BLaER1 (cell line): ENCODE measurements around the gene DLG3.

Source experiments
- H3K27ac ChIP-seq: shearing (Covaris generic); formaldehyde crosslinking; 2 replicates; pipeline ENCODE4 v1.8.1; 2022
- H3K27me3 ChIP-seq: shearing (Covaris generic); formaldehyde crosslinking; 2 replicates; pipeline ENCODE4 v1.8.1; 2022
- H3K36me3 ChIP-seq: shearing (Covaris generic); formaldehyde crosslinking; 2 replicates; pipeline ENCODE4 v1.8.1; 2022
- H3K4me1 ChIP-seq: shearing (Covaris generic); formaldehyde crosslinking; 2 replicates; pipeline ENCODE4 v1.8.1; 2022
- H3K4me2 ChIP-seq: shearing (Covaris generic); formaldehyde crosslinking; 2 replicates; pipeline ENCODE4 v1.8.1; 2022
- H3K4me3 ChIP-seq: shearing (Covaris generic); formaldehyde crosslinking; 2 replicates; pipeline ENCODE4 v1.8.1; 2022
- H3K9ac ChIP-seq: shearing (Covaris generic); formaldehyde crosslinking; 2 replicates; pipeline ENCODE4 v1.8.1; 2022
- H3K9me3 ChIP-seq: shearing (Covaris generic); formaldehyde crosslinking; 2 replicates; pipeline ENCODE4 v1.8.1; 2022
- H4K20me1 ChIP-seq: shearing (Covaris generic); formaldehyde crosslinking; 2 replicates; pipeline ENCODE4 v1.8.1; 2022
- Cebpa-rat ChIP-seq: shearing (Covaris generic); IDR thresholded peaks from 2 replicates; pipeline ENCODE4 v1.8.1; 2022

DLG3 gene

GRCh38 chrX:70482300-70482699 lies 37.7 kb downstream of the DLG3 start:
- H3K4me1 ChIP-seq, result peaks cover 39% of the 10 kb centered on the region
- peaks cover 82% of the 10 kb centered on the region for H4K20me1 ChIP-seq
- no peak overlapping the region for H3K4me2 ChIP-seq
- no peak for TF ChIP-seq Cebpa-rat
- H3K9ac ChIP-seq, result no peak overlapping the region
- H3K4me3 ChIP-seq, result no peak overlapping the region
- H3K27me3 ChIP-seq, result peaks cover 98% of the 10 kb centered on the region
- H3K36me3 ChIP-seq, result peaks cover 80% of the 10 kb centered on the region
- no peaks in the 10 kb centered on the region for H3K9me3 ChIP-seq
- H3K27ac ChIP-seq, result no peak overlapping the region

GRCh38 chrX:70485466-70485865 lies 40.8 kb downstream of the DLG3 start:
- no peak overlapping the region for H3K9ac ChIP-seq
- peaks cover 79% of the 10 kb centered on the region for H3K36me3 ChIP-seq
- no peaks in the 10 kb centered on the region for H3K9me3 ChIP-seq
- peaks cover 50% of the 10 kb centered on the region for H4K20me1 ChIP-seq
- TF ChIP-seq Cebpa-rat, result no peak
- peaks cover 27% of the 10 kb centered on the region for H3K4me1 ChIP-seq
- H3K27ac ChIP-seq, result no peak overlapping the region
- no peak overlapping the region for H3K4me2 ChIP-seq
- no peak overlapping the region for H3K4me3 ChIP-seq
- peaks cover 98% of the 10 kb centered on the region for H3K27me3 ChIP-seq

GRCh38 chrX:70488856-70489255 lies 44.2 kb downstream of the DLG3 start:
- H3K27ac ChIP-seq, result no peak overlapping the region
- H3K27me3 ChIP-seq, result peaks cover 98% of the 10 kb centered on the region
- H3K9ac ChIP-seq, result no peak overlapping the region
- H3K9me3 ChIP-seq, result no peaks in the 10 kb centered on the region
- no peak overlapping the region for H3K4me3 ChIP-seq
- H3K36me3 ChIP-seq, result peaks cover 89% of the 10 kb centered on the region
- TF ChIP-seq Cebpa-rat, result no peak
- no peaks in the 10 kb centered on the region for H3K4me1 ChIP-seq
- H4K20me1 ChIP-seq, result peaks cover 22% of the 10 kb centered on the region; the same call in 1 of the 2 replicates
- H3K4me2 ChIP-seq, result no peak overlapping the region

GRCh38 chrX:70494441-70494840 lies 49.8 kb downstream of the DLG3 start:
- no peak overlapping the region for H3K9ac ChIP-seq
- no peaks in the 10 kb centered on the region for H3K4me1 ChIP-seq
- H3K27me3 ChIP-seq, result peaks cover 97% of the 10 kb centered on the region
- peaks cover 9% of the 10 kb centered on the region; the same call in 1 of the 2 replicates for H4K20me1 ChIP-seq
- peaks cover 98% of the 10 kb centered on the region for H3K36me3 ChIP-seq
- H3K27ac ChIP-seq, result no peak overlapping the region
- H3K4me3 ChIP-seq, result no peak overlapping the region
- H3K9me3 ChIP-seq, result no peaks in the 10 kb centered on the region
- no peak for TF ChIP-seq Cebpa-rat
- no peak overlapping the region for H3K4me2 ChIP-seq

GRCh38 chrX:70496491-70496890 lies 51.9 kb downstream of the DLG3 start:
- Histone ChIP-seq H3K27ac (no peak overlapping the region), H3K4me2 (no peak overlapping the region), H3K9ac (no peak overlapping the region), H3K36me3 (peaks cover 99% of the 10 kb centered on the region), H3K4me3 (no peak overlapping the region), H3K4me1 (no peaks in the 10 kb centered on the region), H4K20me1 (peaks cover 9% of the 10 kb centered on the region; the same call in 1 of the 2 replicates), H3K27me3 (peaks cover 97% of the 10 kb centered on the region), H3K9me3 (no peaks in the 10 kb centered on the region)
- TF ChIP-seq Cebpa-rat, result no peak

- Histone ChIP-seq H3K36me3 (peaks cover 99% of the 10 kb centered on the region), H3K4me3 (no peak overlapping the region), H4K20me1 (peaks cover 9% of the 10 kb centered on the region; the same call in 1 of the 2 replicates), H3K27ac (no peak overlapping the region), H3K4me2 (no peak overlapping the region), H3K4me1 (no peaks in the 10 kb centered on the region), H3K27me3 (peaks cover 97% of the 10 kb centered on the region), H3K9me3 (no peaks in the 10 kb centered on the region), H3K9ac (no peak overlapping the region)
- TF ChIP-seq Cebpa-rat, result no peak
These were observed 52.4 kb downstream of the DLG3 start for GRCh38 chrX:70497026-70497425.

GRCh38 chrX:70498129-70498528 lies 53.5 kb downstream of the DLG3 start:
- Histone ChIP-seq H3K27me3 (peaks cover 96% of the 10 kb centered on the region), H3K4me2 (no peak overlapping the region), H3K36me3 (peaks cover 98% of the 10 kb centered on the region), H3K4me3 (no peak overlapping the region), H3K4me1 (no peaks in the 10 kb centered on the region), H3K27ac (no peak overlapping the region), H3K9me3 (no peaks in the 10 kb centered on the region), H3K9ac (no peak overlapping the region), H4K20me1 (peaks cover 13% of the 10 kb centered on the region; the same call in 1 of the 2 replicates)
- TF ChIP-seq Cebpa-rat, result no peak

- peaks cover 22% of the 10 kb centered on the region; the same call in 1 of the 2 replicates for H4K20me1 ChIP-seq
- no peak overlapping the region for H3K27ac ChIP-seq
- no peak overlapping the region for H3K9ac ChIP-seq
- no peaks in the 10 kb centered on the region for H3K4me1 ChIP-seq
- H3K9me3 ChIP-seq, result no peaks in the 10 kb centered on the region
- H3K27me3 ChIP-seq, result peaks cover 98% of the 10 kb centered on the region
- H3K4me3 ChIP-seq, result no peak overlapping the region
- no peak for TF ChIP-seq Cebpa-rat
- H3K4me2 ChIP-seq, result no peak overlapping the region
- H3K36me3 ChIP-seq, result peaks cover 92% of the 10 kb centered on the region
These were observed 56.2 kb downstream of the DLG3 start for GRCh38 chrX:70500826-70501225.

- no peaks in the 10 kb centered on the region for H3K9me3 ChIP-seq
- peaks cover 51% of the 10 kb centered on the region for H3K36me3 ChIP-seq
These were observed 60.3 kb downstream of the DLG3 start for GRCh38 chrX:70504772-70505450.

GRCh38 chrX:70505451-70505841 lies 60.8 kb downstream of the DLG3 start:
- Histone ChIP-seq H3K4me2 (no peak overlapping the region), H3K36me3 (peaks cover 46% of the 10 kb centered on the region), H4K20me1 (0 out of 2 replicates have a peak, but pooled peaks cover 13% of the 10 kb centered on the region), H3K4me3 (no peak overlapping the region), H3K9ac (no peak overlapping the region), H3K4me1 (no peaks in the 10 kb centered on the region), H3K27me3 (peaks cover 96% of the 10 kb centered on the region), H3K9me3 (no peaks in the 10 kb centered on the region), H3K27ac (no peak overlapping the region)
- TF ChIP-seq Cebpa-rat, result no peak

More at GRCh38 chrX:70504772-70505450, 60.3 kb downstream of the DLG3 start:
- H3K4me3 ChIP-seq, result no peak overlapping the region
- H3K4me2 ChIP-seq, result no peak overlapping the region
- no peak for TF ChIP-seq Cebpa-rat
- H3K9ac ChIP-seq, result no peak overlapping the region
- peaks cover 96% of the 10 kb centered on the region for H3K27me3 ChIP-seq
- H3K27ac ChIP-seq, result no peak overlapping the region
- H3K4me1 ChIP-seq, result no peaks in the 10 kb centered on the region
- 0 out of 2 replicates have a peak, but pooled peaks cover 13% of the 10 kb centered on the region for H4K20me1 ChIP-seq
